ENCODE results near the gene GPR119. TPM values are rescaled to one million over a fixed set of nuclear protein-coding genes. Genes with fewer than 3 reads are reported as not detected.
"Not testable (repeated sequence)": the region's sequence is repeated elsewhere in the genome, so short reads cannot be mapped to it uniquely, and the experiment has no call there.

GPR119 gene
- not detected for total RNA-seq

GRCh38 chrX:130385520-130385919, at the start of gene GPR119:
Gene GPR119, minus strand, starts transcription at chrX:130385674. Its CDS starts 227 bp downstream, at chrX:130385447.
- Histone ChIP-seq H3K4me1 (ENCODE audit: control insufficient read depth in 3 of 3, insufficient read depth in 3 of 3, low read length in 3 of 3) (no peaks in the 10 kb centered on the region), H3K27ac (ENCODE audit: low read depth, low read length) (no peak within 1 kb of the TSS), H3K36me3 (ENCODE audit: control insufficient read depth in 3 of 3, insufficient read depth in 3 of 3, low read length in 3 of 3) (no peaks in the 10 kb centered on the region), H3K9me3 (ENCODE audit: control insufficient read depth in 3 of 3, low read length in 3 of 3) (no peaks in the 10 kb centered on the region), H3K9ac (ENCODE audit: low read depth in 1 of 3, low read length in 3 of 3) (no peak within 1 kb of the TSS), H3K27me3 (ENCODE audit: control insufficient read depth in 3 of 3, insufficient read depth in 3 of 3, low read length in 3 of 3) (peaks cover 0 to 7% (median 0%) of the 10 kb centered on the region in 3 donors), H3K4me3 (ENCODE audit: low read length in 3 of 3) (no peak within 1 kb of the TSS)

GRCh38 chrX:130429236-130429635, 43.8 kb upstream of the GPR119 start:
- H3K9me3 ChIP-seq (ENCODE audit: control insufficient read depth in 3 of 3, low read length in 3 of 3); H3K4me1 ChIP-seq (ENCODE audit: control insufficient read depth in 3 of 3, insufficient read depth in 3 of 3, low read length in 3 of 3); H3K4me3 ChIP-seq (ENCODE audit: low read length in 3 of 3); H3K27ac ChIP-seq (ENCODE audit: low read depth, low read length); H3K36me3 ChIP-seq (ENCODE audit: control insufficient read depth in 3 of 3, insufficient read depth in 3 of 3, low read length in 3 of 3); H3K9ac ChIP-seq (ENCODE audit: low read depth in 1 of 3, low read length in 3 of 3); H3K27me3 ChIP-seq (ENCODE audit: control insufficient read depth in 3 of 3, insufficient read depth in 3 of 3, low read length in 3 of 3): not testable (repeated sequence)

- H3K9ac ChIP-seq (ENCODE audit: low read depth in 1 of 3, low read length in 3 of 3): no peak overlapping the region
- H3K27ac ChIP-seq (ENCODE audit: low read depth, low read length): no peak overlapping the region
- no peaks in the 10 kb centered on the region for H3K9me3 ChIP-seq (ENCODE audit: control insufficient read depth in 3 of 3, low read length in 3 of 3)
- no peak overlapping the region for H3K4me3 ChIP-seq (ENCODE audit: low read length in 3 of 3)
- H3K4me1 ChIP-seq (ENCODE audit: control insufficient read depth in 3 of 3, insufficient read depth in 3 of 3, low read length in 3 of 3): no peaks in the 10 kb centered on the region
- no peaks in the 10 kb centered on the region for H3K27me3 ChIP-seq (ENCODE audit: control insufficient read depth in 3 of 3, insufficient read depth in 3 of 3, low read length in 3 of 3)
- no peaks in the 10 kb centered on the region for H3K36me3 ChIP-seq (ENCODE audit: control insufficient read depth in 3 of 3, insufficient read depth in 3 of 3, low read length in 3 of 3)
Observed at GRCh38 chrX:130426531-130426930, 41.1 kb upstream of the GPR119 start.

GRCh38 chrX:130419263-130419662, 33.8 kb upstream of the GPR119 start:
- Histone ChIP-seq H3K9me3 (ENCODE audit: control insufficient read depth in 3 of 3, low read length in 3 of 3) (no peaks in the 10 kb centered on the region), H3K36me3 (ENCODE audit: control insufficient read depth in 3 of 3, insufficient read depth in 3 of 3, low read length in 3 of 3) (peaks cover 0 to 5% (median 0%) of the 10 kb centered on the region in 3 donors), H3K4me3 (ENCODE audit: low read length in 3 of 3) (no peak overlapping the region), H3K9ac (ENCODE audit: low read depth in 1 of 3, low read length in 3 of 3) (no peak overlapping the region), H3K27ac (ENCODE audit: low read depth, low read length) (no peak overlapping the region), H3K4me1 (ENCODE audit: control insufficient read depth in 3 of 3, insufficient read depth in 3 of 3, low read length in 3 of 3) (no peaks in the 10 kb centered on the region), H3K27me3 (ENCODE audit: control insufficient read depth in 3 of 3, insufficient read depth in 3 of 3, low read length in 3 of 3) (no peaks in the 10 kb centered on the region)

GRCh38 chrX:130418740-130419139, 33.3 kb upstream of the GPR119 start:
- no peaks in the 10 kb centered on the region for H3K27me3 ChIP-seq (ENCODE audit: control insufficient read depth in 3 of 3, insufficient read depth in 3 of 3, low read length in 3 of 3)
- no peak overlapping the region for H3K9ac ChIP-seq (ENCODE audit: low read depth in 1 of 3, low read length in 3 of 3)
- H3K4me1 ChIP-seq (ENCODE audit: control insufficient read depth in 3 of 3, insufficient read depth in 3 of 3, low read length in 3 of 3): no peaks in the 10 kb centered on the region
- no peak overlapping the region for H3K4me3 ChIP-seq (ENCODE audit: low read length in 3 of 3)
- H3K27ac ChIP-seq (ENCODE audit: low read depth, low read length): no peak overlapping the region
- peaks cover 0 to 10% (median 0%) of the 10 kb centered on the region in 3 donors for H3K36me3 ChIP-seq (ENCODE audit: control insufficient read depth in 3 of 3, insufficient read depth in 3 of 3, low read length in 3 of 3)
- H3K9me3 ChIP-seq (ENCODE audit: control insufficient read depth in 3 of 3, low read length in 3 of 3): no peaks in the 10 kb centered on the region

- H3K9ac ChIP-seq (ENCODE audit: low read depth in 1 of 3, low read length in 3 of 3): no peak overlapping the region
- no peak overlapping the region for H3K27ac ChIP-seq (ENCODE audit: low read depth, low read length)
- H3K36me3 ChIP-seq (ENCODE audit: control insufficient read depth in 3 of 3, insufficient read depth in 3 of 3, low read length in 3 of 3): peaks cover 0 to 10% (median 0%) of the 10 kb centered on the region in 3 donors
- H3K4me1 ChIP-seq (ENCODE audit: control insufficient read depth in 3 of 3, insufficient read depth in 3 of 3, low read length in 3 of 3): no peaks in the 10 kb centered on the region
- no peaks in the 10 kb centered on the region for H3K9me3 ChIP-seq (ENCODE audit: control insufficient read depth in 3 of 3, low read length in 3 of 3)
- no peak overlapping the region for H3K4me3 ChIP-seq (ENCODE audit: low read length in 3 of 3)
- H3K27me3 ChIP-seq (ENCODE audit: control insufficient read depth in 3 of 3, insufficient read depth in 3 of 3, low read length in 3 of 3): no peaks in the 10 kb centered on the region
Observed at GRCh38 chrX:130418066-130418465, 32.6 kb upstream of the GPR119 start.

GRCh38 chrX:130416785-130417184, 31.3 kb upstream of the GPR119 start:
- no peaks in the 10 kb centered on the region for H3K27me3 ChIP-seq (ENCODE audit: control insufficient read depth in 3 of 3, insufficient read depth in 3 of 3, low read length in 3 of 3)
- no peaks in the 10 kb centered on the region for H3K9me3 ChIP-seq (ENCODE audit: control insufficient read depth in 3 of 3, low read length in 3 of 3)
- H3K27ac ChIP-seq (ENCODE audit: low read depth, low read length): no peak overlapping the region
- H3K36me3 ChIP-seq (ENCODE audit: control insufficient read depth in 3 of 3, insufficient read depth in 3 of 3, low read length in 3 of 3): peaks cover 0 to 10% (median 5%) of the 10 kb centered on the region in 3 donors
- no peak overlapping the region for H3K4me3 ChIP-seq (ENCODE audit: low read length in 3 of 3)
- no peaks in the 10 kb centered on the region for H3K4me1 ChIP-seq (ENCODE audit: control insufficient read depth in 3 of 3, insufficient read depth in 3 of 3, low read length in 3 of 3)
- no peak overlapping the region for H3K9ac ChIP-seq (ENCODE audit: low read depth in 1 of 3, low read length in 3 of 3)

GRCh38 chrX:130415201-130415600, 29.7 kb upstream of the GPR119 start:
- Histone ChIP-seq H3K27ac (ENCODE audit: low read depth, low read length) (no peak overlapping the region), H3K9ac (ENCODE audit: low read depth in 1 of 3, low read length in 3 of 3) (no peak overlapping the region), H3K4me1 (ENCODE audit: control insufficient read depth in 3 of 3, insufficient read depth in 3 of 3, low read length in 3 of 3) (no peaks in the 10 kb centered on the region), H3K36me3 (ENCODE audit: control insufficient read depth in 3 of 3, insufficient read depth in 3 of 3, low read length in 3 of 3) (peaks cover 5 to 10% (median 8%) of the 10 kb centered on the region in 3 donors), H3K27me3 (ENCODE audit: control insufficient read depth in 3 of 3, insufficient read depth in 3 of 3, low read length in 3 of 3) (no peaks in the 10 kb centered on the region), H3K9me3 (ENCODE audit: control insufficient read depth in 3 of 3, low read length in 3 of 3) (no peaks in the 10 kb centered on the region), H3K4me3 (ENCODE audit: low read length in 3 of 3) (no peak overlapping the region)

GRCh38 chrX:130414800-130415199, 29.3 kb upstream of the GPR119 start:
- no peak overlapping the region for H3K4me3 ChIP-seq (ENCODE audit: low read length in 3 of 3)
- H3K36me3 ChIP-seq (ENCODE audit: control insufficient read depth in 3 of 3, insufficient read depth in 3 of 3, low read length in 3 of 3): peaks cover 5 to 14% (median 11%) of the 10 kb centered on the region in 3 donors
- no peak overlapping the region for H3K27ac ChIP-seq (ENCODE audit: low read depth, low read length)

GRCh38 chrX:130413415-130413814, 27.9 kb upstream of the GPR119 start:
- Histone ChIP-seq H3K27me3 (ENCODE audit: control insufficient read depth in 3 of 3, insufficient read depth in 3 of 3, low read length in 3 of 3) (no peaks in the 10 kb centered on the region), H3K27ac (ENCODE audit: low read depth, low read length) (no peak overlapping the region), H3K4me3 (ENCODE audit: low read length in 3 of 3) (no peak overlapping the region), H3K9ac (ENCODE audit: low read depth in 1 of 3, low read length in 3 of 3) (no peak overlapping the region), H3K4me1 (ENCODE audit: control insufficient read depth in 3 of 3, insufficient read depth in 3 of 3, low read length in 3 of 3) (no peaks in the 10 kb centered on the region), H3K36me3 (ENCODE audit: control insufficient read depth in 3 of 3, insufficient read depth in 3 of 3, low read length in 3 of 3) (peaks cover 5 to 15% (median 14%) of the 10 kb centered on the region in 3 donors), H3K9me3 (ENCODE audit: control insufficient read depth in 3 of 3, low read length in 3 of 3) (no peaks in the 10 kb centered on the region)

More at GRCh38 chrX:130414800-130415199, 29.3 kb upstream of the GPR119 start:
- Histone ChIP-seq H3K27me3 (ENCODE audit: control insufficient read depth in 3 of 3, insufficient read depth in 3 of 3, low read length in 3 of 3) (no peaks in the 10 kb centered on the region), H3K9me3 (ENCODE audit: control insufficient read depth in 3 of 3, low read length in 3 of 3) (no peaks in the 10 kb centered on the region), H3K4me1 (ENCODE audit: control insufficient read depth in 3 of 3, insufficient read depth in 3 of 3, low read length in 3 of 3) (no peaks in the 10 kb centered on the region), H3K9ac (ENCODE audit: low read depth in 1 of 3, low read length in 3 of 3) (no peak overlapping the region)

Measured in skeletal muscle tissue (tissue), 4 donors.